Lung microvascular endothelial cell (primary cell): ENCODE results near the gene TBCC. TPM values are rescaled to one million over a fixed set of nuclear protein-coding genes. Genes with fewer than 3 reads are reported as not detected.
A peak's percentile ranks its signal among the peaks of the same experiment; 100 is the strongest.

Experiments
- DNase-seq, 2 donors: peaks; one replicate each; pipeline versions ENCODE4 v3.0.0 to v3.0.0-alpha.2; 2010; ENCODE audit warnings: low read depth in 2 of 2
- total RNA-seq: library from RNA; depleted of rRNA; stranded (reverse); fragments of >200 nt; gene quantifications from 2 replicates; pipeline ENCODE4 v1.2.1, GENCODE V29; 2014

Gene TBCC
- total RNA-seq, 1 donor from 2014 or later: 35.5 TPM

GRCh38 chr6:42774201-42774600 lies 28.3 kb upstream of the TBCC start:
- no peak for DNase-seq

- DNase-seq: no peak
These were observed 25.8 kb upstream of the TBCC start for GRCh38 chr6:42771741-42772100.

GRCh38 chr6:42769836-42770235 lies 23.9 kb upstream of the TBCC start:
- no peak for DNase-seq

GRCh38 chr6:42769051-42769450 lies 23.1 kb upstream of the TBCC start:
- no peak for DNase-seq

GRCh38 chr6:42766163-42766670 lies 20.3 kb upstream of the TBCC start:
- peak in 1 of 2 donors; percentile 67 for DNase-seq

GRCh38 chr6:42764911-42765648 lies 19.2 kb upstream of the TBCC start:
- peak in 1 of 2 donors; percentile 51 for DNase-seq

- DNase-seq: no peak
These were observed 17.0 kb upstream of the TBCC start for GRCh38 chr6:42762950-42763349.

- DNase-seq: no peak
These were observed 16.5 kb upstream of the TBCC start for GRCh38 chr6:42762426-42762859.

GRCh38 chr6:42761287-42762067 lies 15.6 kb upstream of the TBCC start:
- no peak for DNase-seq

- DNase-seq: no peak
These were observed 13.0 kb upstream of the TBCC start for GRCh38 chr6:42758756-42759430.

- DNase-seq: no peak
These were observed 10.8 kb upstream of the TBCC start for GRCh38 chr6:42756722-42757121.

- DNase-seq: no peak
These were observed 8.9 kb upstream of the TBCC start for GRCh38 chr6:42754759-42755158.

GRCh38 chr6:42751055-42751454 lies 5.2 kb upstream of the TBCC start:
- no peak for DNase-seq

- no peak for DNase-seq
These were observed 2.4 kb upstream of the TBCC start for GRCh38 chr6:42748203-42748898.

GRCh38 chr6:42746463-42747391 lies 824 bp upstream of the TBCC start:
- peak; percentile 84 to 90 for DNase-seq

- DNase-seq: peak; percentile 37 to 41
These were observed 742 bp downstream of the TBCC start for GRCh38 chr6:42745083-42745639.

GRCh38 chr6:42744351-42744893 lies 1.5 kb downstream of the TBCC start:
- no peak for DNase-seq

GRCh38 chr6:42742116-42742894 lies 3.6 kb downstream of the TBCC start:
- peak; percentile 66 to 90 for DNase-seq

GRCh38 chr6:42740725-42741124 lies 5.2 kb downstream of the TBCC start:
- DNase-seq: no peak
